Activated naive CD8-positive, alpha-beta T cell (primary cell): ENCODE measurements around the gene STMN1.
A peak's percentile ranks its signal among the peaks of the same experiment; 100 is the strongest.

Experiments used
- H3K27ac Mint-ChIP-seq: one replicate; pipeline ENCODE4 v1.8.0; 2021; ENCODE audit warnings: mixed read lengths
- H3K27me3 Mint-ChIP-seq: one replicate; pipeline ENCODE4 v1.8.0; 2021; ENCODE audit warnings: mixed read lengths
- H3K36me3 Mint-ChIP-seq: one replicate; pipeline ENCODE4 v1.8.0; 2021; ENCODE audit warnings: mixed read lengths
- H3K4me1 Mint-ChIP-seq: one replicate; pipeline ENCODE4 v1.8.0; 2021; ENCODE audit warnings: low read depth, mixed read lengths
- H3K4me3 Mint-ChIP-seq: one replicate; pipeline ENCODE4 v1.8.0; 2021; ENCODE audit warnings: mild to moderate bottlenecking, mixed read lengths
- H3K9me3 Mint-ChIP-seq: one replicate; pipeline ENCODE4 v1.8.0; 2021; ENCODE audit warnings: low read depth, mixed read lengths

STMN1 gene

DNA sequence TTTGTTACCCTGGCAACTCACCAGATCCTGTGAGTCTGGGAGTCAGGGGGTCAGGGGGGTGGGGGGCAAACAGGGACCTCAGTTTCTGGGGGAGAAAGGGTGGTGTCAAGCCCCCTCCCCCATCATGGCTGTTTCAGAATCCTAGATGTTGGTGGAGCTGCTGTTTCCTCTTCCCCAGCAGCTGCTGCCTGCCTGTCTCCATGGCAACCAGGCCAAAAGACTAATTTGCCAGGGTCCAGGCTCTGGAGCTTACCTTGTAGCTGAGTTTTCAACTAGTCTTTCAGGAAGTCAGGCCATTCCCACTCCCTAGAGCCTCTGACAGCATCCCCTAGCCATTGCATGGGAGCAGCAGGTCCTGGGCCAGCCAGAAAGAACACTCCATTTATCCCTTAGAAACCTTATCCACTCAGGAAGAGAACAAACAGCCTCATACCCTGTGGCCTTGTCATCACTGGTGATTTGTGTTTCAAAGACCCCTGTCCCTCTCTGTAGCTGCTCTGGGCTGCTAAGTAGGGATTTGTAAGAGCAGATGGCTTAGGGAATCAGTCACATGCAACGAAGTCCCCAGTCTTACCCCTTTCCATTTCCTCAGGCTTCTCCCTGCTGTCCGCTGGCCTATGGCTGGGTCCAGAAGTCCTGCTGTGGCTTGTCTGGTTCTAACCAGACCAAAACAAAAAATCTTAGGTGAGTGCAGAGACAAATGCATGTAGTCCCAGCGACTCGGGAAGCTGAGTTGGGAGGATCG, 21.5 kb upstream of the STMN1 start:
- Mint-ChIP-seq H3K27ac (no peak overlapping the region), H3K4me3 (no peak overlapping the region), H3K36me3 (no peaks in the 10 kb centered on the region), H3K9me3 (no peaks in the 10 kb centered on the region), H3K27me3 (no peaks in the 10 kb centered on the region), H3K4me1 (peaks cover 16% of the 10 kb centered on the region)

DNA sequence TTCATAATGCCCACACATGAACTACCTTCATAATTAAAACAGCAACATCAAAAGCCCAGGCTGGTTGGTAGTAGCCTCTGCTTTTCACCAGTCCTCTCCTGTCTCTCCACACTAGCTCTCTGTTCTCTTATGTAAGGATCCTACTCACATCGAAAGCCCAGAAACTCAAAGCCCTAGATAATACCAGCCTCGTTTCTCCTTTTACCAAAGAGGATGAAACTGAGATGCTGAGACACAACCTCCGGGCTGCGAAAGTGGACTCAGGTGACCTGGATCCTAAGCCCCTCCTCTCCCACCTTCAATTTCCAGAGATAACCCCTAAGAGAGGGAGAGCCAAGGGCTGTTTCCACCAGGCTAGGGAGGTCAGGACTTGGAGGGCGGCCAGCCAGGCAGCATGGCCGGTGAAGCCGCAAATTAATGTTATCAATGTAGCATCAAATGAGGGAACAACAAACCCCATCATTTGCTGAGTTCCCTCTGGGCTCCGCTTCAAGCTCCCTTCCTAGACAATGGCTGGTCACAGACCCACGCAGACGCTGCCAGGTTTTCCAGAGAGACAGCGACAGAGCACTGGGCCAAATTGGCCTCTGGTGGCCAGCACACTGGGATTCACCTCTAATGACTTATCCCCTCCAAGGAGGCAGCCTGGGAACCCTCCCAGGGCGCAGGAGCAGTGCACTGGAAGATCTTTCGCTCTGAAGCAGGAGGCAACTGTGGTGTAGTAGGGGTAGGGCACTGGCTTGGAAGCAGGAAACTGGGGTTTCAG, 20.7 kb upstream of the STMN1 start:
- H3K36me3 Mint-ChIP-seq, result no peaks in the 10 kb centered on the region
- H3K4me1 Mint-ChIP-seq, result peaks cover 23% of the 10 kb centered on the region
- H3K9me3 Mint-ChIP-seq, result no peaks in the 10 kb centered on the region
- H3K27me3 Mint-ChIP-seq, result no peaks in the 10 kb centered on the region
- no peak overlapping the region for H3K27ac Mint-ChIP-seq
- H3K4me3 Mint-ChIP-seq, result no peak overlapping the region

GRCh38 chr1:25924454-25924853, 18.2 kb upstream of the STMN1 start:
- Mint-ChIP-seq H3K9me3 (no peaks in the 10 kb centered on the region), H3K4me3 (no peak overlapping the region), H3K27me3 (no peaks in the 10 kb centered on the region), H3K4me1 (peaks cover 28% of the 10 kb centered on the region), H3K27ac (no peak overlapping the region), H3K36me3 (no peaks in the 10 kb centered on the region)

DNA sequence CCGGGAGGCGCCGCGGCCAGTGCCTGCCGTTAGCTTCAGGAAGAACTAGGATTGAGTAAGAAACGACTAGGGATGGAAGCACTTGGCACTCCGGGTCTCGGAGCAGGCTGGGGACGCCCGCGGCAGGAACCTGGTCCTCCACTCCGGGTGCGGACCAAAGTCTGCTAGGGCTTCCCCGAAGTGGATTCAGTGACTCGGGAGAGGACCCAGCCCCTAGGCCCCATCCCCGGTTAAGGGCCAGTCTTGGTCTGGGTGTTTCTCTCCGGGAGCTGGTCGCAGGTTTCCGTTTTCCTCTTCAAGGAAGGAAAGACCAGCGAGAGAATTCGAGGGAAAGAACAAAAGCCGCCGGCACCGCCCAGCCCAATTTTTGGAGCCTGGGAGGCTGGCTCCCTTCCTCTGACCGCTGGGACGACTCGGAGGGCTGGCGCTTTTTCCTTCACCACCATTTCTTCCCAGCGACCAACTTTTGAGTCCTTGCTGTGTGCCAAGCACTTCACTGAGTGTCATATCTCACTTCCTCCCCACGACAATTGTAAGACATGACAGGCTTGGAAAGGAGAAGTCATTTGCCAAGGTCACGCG, 16.8 kb upstream of the STMN1 start:
- H3K4me3 Mint-ChIP-seq, result peak overlapping the region; percentile 79
- H3K27me3 Mint-ChIP-seq, result no peaks in the 10 kb centered on the region
- peak overlapping the region; percentile 34 for H3K27ac Mint-ChIP-seq
- H3K36me3 Mint-ChIP-seq, result no peaks in the 10 kb centered on the region
- peaks cover 32% of the 10 kb centered on the region for H3K4me1 Mint-ChIP-seq
- H3K9me3 Mint-ChIP-seq, result no peaks in the 10 kb centered on the region

GRCh38 chr1:25922056-25922970, 16.1 kb upstream of the STMN1 start:
- H3K27ac Mint-ChIP-seq, result peak overlapping the region; percentile 79
- H3K4me1 Mint-ChIP-seq, result peaks cover 37% of the 10 kb centered on the region

GRCh38 chr1:25918615-25919014, 12.4 kb upstream of the STMN1 start:
- no peaks in the 10 kb centered on the region for H3K36me3 Mint-ChIP-seq
- no peak overlapping the region for H3K27ac Mint-ChIP-seq
- peaks cover 25% of the 10 kb centered on the region for H3K4me1 Mint-ChIP-seq
- H3K4me3 Mint-ChIP-seq, result no peak overlapping the region
- no peaks in the 10 kb centered on the region for H3K27me3 Mint-ChIP-seq
- H3K9me3 Mint-ChIP-seq, result no peaks in the 10 kb centered on the region

More at GRCh38 chr1:25922056-25922970, 16.1 kb upstream of the STMN1 start:
- Mint-ChIP-seq H3K27me3 (no peaks in the 10 kb centered on the region), H3K36me3 (no peaks in the 10 kb centered on the region), H3K9me3 (no peaks in the 10 kb centered on the region), H3K4me3 (peak overlapping the region; percentile 84)

DNA sequence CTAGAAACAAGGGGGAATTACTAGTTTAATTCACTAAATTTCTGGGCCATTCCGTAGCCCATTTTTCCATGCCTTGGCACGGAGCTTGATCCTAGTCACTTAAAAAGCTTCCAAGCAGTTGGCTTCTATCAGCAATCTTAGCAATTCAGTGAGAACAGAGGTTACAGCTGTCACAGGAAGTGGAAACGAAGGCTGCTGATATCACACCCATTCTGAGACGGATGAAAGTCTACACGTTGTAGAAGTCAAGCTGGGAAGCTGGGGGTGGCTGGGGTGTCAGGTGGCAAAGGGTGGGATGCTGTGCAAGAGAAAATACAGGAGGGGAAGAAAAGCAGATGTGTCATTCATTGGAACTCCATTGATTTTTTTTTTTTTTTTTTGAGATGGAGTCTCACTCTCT, 11.8 kb upstream of the STMN1 start:
- Mint-ChIP-seq H3K27ac (peak overlapping the region; percentile 16), H3K4me3 (peak overlapping the region; percentile 17)

DNA sequence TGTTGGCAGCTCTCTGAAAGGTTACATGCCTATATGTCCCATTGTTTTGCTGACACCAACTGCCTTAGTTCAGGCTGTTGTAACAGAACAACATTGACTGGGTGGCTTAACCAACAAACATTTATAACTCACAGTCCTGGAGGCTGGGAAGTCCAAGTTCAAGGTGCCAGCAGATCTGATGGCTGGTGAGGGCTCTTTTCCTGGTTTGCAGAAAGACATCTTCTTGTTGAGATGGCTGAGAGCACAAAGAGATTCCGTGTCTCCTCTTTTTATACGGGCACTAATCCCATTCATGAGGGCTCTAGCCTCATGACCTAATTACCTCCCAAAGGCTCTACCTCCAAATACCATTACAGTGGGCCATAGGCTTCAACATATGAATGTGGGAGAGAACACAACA, 10.2 kb upstream of the STMN1 start:
- H3K27me3 Mint-ChIP-seq, result no peaks in the 10 kb centered on the region

More for the DNA sequence above, 11.8 kb upstream of the STMN1 start:
- Mint-ChIP-seq H3K27me3 (no peaks in the 10 kb centered on the region), H3K4me1 (peaks cover 21% of the 10 kb centered on the region), H3K9me3 (no peaks in the 10 kb centered on the region), H3K36me3 (no peaks in the 10 kb centered on the region)

DNA sequence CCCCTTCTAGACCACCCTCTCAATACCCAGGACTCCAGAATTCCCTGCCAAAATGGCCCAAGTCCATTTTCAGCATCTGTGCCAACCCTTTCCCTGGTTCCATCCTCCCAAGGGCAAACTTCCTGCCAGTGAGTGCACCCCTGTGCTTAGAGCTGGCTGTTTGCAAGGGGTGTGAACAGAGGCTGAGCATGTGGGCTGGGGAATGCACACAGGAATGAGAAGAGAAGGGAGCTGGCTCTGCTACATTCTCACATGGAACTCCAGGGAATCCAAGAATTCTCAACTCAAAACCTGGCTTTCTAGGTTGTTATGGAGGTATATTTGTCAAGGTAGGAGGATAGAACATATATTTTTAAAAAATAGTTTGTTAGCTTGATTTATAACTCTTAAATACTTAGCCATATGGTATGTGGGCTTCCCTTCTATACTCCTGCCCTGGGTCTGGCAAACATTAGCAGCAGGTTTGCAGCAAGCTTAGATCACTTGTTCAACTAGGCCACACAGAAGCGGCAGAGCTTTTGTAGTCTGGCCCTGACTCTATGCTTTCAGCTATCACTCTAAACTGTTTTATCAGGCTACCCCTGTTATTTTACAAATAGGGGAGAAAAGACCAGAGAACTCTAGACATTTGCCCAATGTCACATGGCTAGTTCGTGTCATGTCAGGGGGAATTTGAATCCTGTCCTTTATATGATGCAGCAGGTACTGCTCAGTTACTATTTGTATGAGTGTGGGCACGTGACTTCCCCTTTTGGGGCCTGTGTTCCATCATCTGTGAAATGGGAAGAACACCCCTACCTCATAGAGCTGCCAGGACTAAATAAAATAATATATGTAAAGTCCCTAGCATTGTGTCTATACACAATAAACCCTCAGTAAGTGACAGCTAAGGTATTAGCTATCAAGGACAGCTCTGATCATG, 8.1 kb upstream of the STMN1 start:
- Mint-ChIP-seq H3K4me3 (no peak overlapping the region), H3K9me3 (no peaks in the 10 kb centered on the region), H3K27me3 (no peaks in the 10 kb centered on the region), H3K27ac (no peak overlapping the region), H3K36me3 (no peaks in the 10 kb centered on the region), H3K4me1 (peaks cover 9% of the 10 kb centered on the region)

More for the DNA sequence above, 10.2 kb upstream of the STMN1 start:
- Mint-ChIP-seq H3K36me3 (no peaks in the 10 kb centered on the region), H3K27ac (peak overlapping the region; percentile 22), H3K9me3 (no peaks in the 10 kb centered on the region), H3K4me1 (peaks cover 12% of the 10 kb centered on the region), H3K4me3 (no peak overlapping the region)

DNA sequence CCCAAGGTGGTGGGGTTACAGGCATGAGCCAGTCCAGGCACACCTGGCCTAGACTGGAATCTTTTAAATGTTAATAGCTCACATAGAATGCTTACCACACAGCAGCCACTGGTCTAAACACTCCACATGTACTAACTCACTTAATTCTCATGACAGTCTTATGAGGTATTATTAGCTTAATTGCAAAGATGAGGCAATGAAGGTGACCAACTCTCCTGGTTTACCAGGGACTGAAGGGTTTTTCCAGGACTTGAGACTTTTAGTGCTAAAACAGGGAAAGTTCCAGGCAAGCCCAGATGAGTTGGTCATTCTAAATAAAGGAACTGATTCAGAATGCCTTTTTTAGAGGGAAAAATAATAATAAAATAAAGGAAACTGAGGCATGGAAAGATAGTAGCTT, 7.0 kb upstream of the STMN1 start:
- Mint-ChIP-seq H3K9me3 (no peaks in the 10 kb centered on the region), H3K4me3 (no peak overlapping the region), H3K36me3 (no peaks in the 10 kb centered on the region), H3K27ac (no peak overlapping the region), H3K4me1 (peaks cover 6% of the 10 kb centered on the region), H3K27me3 (no peaks in the 10 kb centered on the region)

DNA sequence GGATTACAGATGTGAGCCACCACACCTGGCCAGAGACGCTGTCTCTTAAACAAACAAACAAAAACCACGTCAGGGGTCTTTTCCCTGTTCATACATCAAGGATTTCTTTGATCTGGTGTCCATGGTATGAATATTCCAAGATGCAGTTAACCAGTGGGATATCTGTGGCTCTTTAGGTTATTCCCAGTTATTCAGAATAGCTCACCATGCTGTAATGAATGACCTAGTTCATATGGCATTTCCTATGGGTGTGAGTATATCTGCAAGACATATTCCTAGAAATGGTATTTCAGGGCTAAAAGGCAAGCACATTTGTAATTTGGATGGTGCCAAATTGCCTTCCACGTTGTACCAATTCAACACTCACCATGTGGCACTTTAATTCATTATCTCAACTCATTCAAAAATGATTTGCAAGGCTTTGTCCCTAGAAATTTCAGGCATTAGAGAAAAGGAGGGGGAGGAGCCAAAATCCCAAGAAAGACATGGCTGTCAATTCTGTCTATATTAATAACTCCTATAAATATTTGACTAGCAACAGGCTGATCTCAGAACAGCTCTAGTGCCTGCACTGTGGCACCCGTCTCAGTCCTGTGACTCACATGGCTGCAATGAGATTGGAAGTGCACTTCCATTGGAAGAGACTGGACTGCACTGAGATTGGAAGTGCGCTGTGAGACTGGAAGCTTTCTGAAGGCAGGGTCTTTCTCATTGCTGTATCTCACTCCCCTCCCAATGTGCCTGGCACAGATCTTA, 6.0 kb upstream of the STMN1 start:
- no peaks in the 10 kb centered on the region for H3K9me3 Mint-ChIP-seq
- H3K27ac Mint-ChIP-seq, result no peak overlapping the region
- H3K4me3 Mint-ChIP-seq, result no peak overlapping the region
- no peaks in the 10 kb centered on the region for H3K36me3 Mint-ChIP-seq
- peaks cover 3% of the 10 kb centered on the region for H3K4me1 Mint-ChIP-seq
- H3K27me3 Mint-ChIP-seq, result no peaks in the 10 kb centered on the region

DNA sequence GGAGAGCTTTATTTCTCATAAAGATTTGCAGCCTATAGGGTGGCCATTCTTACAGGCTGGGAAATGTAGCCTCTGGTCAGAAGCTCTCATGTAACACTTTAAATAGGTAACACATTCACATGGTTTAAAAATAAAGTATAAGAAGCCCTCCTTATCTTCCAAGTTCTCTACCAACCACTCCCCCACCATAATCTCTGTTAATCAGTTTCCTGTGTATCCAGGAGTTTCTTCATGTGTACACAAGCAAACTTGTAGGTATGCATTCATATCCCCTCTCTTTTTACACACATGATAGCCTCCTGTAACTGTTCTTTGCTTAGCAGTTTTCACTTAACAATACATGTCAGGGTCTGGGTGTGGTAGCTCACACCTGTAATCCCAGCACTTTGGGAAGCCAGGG, 4.9 kb upstream of the STMN1 start:
- no peak overlapping the region for H3K27ac Mint-ChIP-seq
- H3K36me3 Mint-ChIP-seq, result no peaks in the 10 kb centered on the region
- no peak overlapping the region for H3K4me3 Mint-ChIP-seq
- peaks cover 6% of the 10 kb centered on the region for H3K4me1 Mint-ChIP-seq
- no peaks in the 10 kb centered on the region for H3K27me3 Mint-ChIP-seq
- no peaks in the 10 kb centered on the region for H3K9me3 Mint-ChIP-seq

- H3K27me3 Mint-ChIP-seq, result no peaks in the 10 kb centered on the region
- H3K4me3 Mint-ChIP-seq, result no peak overlapping the region
- H3K27ac Mint-ChIP-seq, result no peak overlapping the region
- no peaks in the 10 kb centered on the region for H3K9me3 Mint-ChIP-seq
- H3K36me3 Mint-ChIP-seq, result no peaks in the 10 kb centered on the region
- H3K4me1 Mint-ChIP-seq, result peaks cover 17% of the 10 kb centered on the region
Observed at GRCh38 chr1:25909040-25909439, 2.8 kb upstream of the STMN1 start.
